Tracheal epithelial cell (primary cell): ENCODE results near the gene ADSS1. TPM values are rescaled to one million over a fixed set of nuclear protein-coding genes. Genes with fewer than 3 reads are reported as not detected.

Experiments
- total RNA-seq: library from RNA; depleted of rRNA; stranded (reverse); fragments of >200 nt; gene quantifications from 2 replicates; pipeline ENCODE4 v1.2.1, GENCODE V29; 2014

The ADSS1 gene
- total RNA-seq = 8.7 and 18.8 TPM in 2 replicates

GRCh38 chr14:104723651-104724406 is at the start of gene ADSS1:
TSS of gene ADSS1 (plus strand) at chr14:104724229. CDS start at chr14:104724271, 42 bp downstream.

GRCh38 chr14:104689109-104689880 is 34.7 kb upstream of the ADSS1 start, which contains the start of gene INF2:
TSS of gene INF2 (plus strand) at chr14:104689618. CDS start at chr14:104701366, 11,748 bp downstream.

GRCh38 chr14:104752735-104753527 is 28.9 kb downstream of the ADSS1 start, which contains the start of gene SIVA1:
TSS of gene SIVA1 (plus strand) at chr14:104753147. CDS start at chr14:104753202, 55 bp downstream.

GRCh38 chr14:104794993-104795780 is 71.2 kb downstream of the ADSS1 start, which contains the start of gene AKT1:
TSS of gene AKT1 (minus strand) at chr14:104795748. CDS start at chr14:104792643, 3,105 bp downstream.

Other genes starting within 250 kb of the ADSS1 start
- not detected in 2 replicates for gene C14orf180, start 144.5 kb upstream of the ADSS1 start, total RNA-seq
- gene TMEM179, start 119.5 kb upstream of the ADSS1 start, total RNA-seq = not detected in 2 replicates
- gene INF2, start 34.6 kb upstream of the ADSS1 start, total RNA-seq = 62.7 and 63.9 TPM in 2 replicates
- 123 and 133 TPM in 2 replicates for gene SIVA1, start 28.9 kb downstream of the ADSS1 start, total RNA-seq
- gene AKT1, start 71.5 kb downstream of the ADSS1 start, total RNA-seq = 138 and 168 TPM in 2 replicates
- gene ZBTB42, start 76.9 kb downstream of the ADSS1 start, total RNA-seq = 10.4 and 10.8 TPM in 2 replicates
- 36.0 and 49.9 TPM in 2 replicates for gene CEP170B, start 141.0 kb downstream of the ADSS1 start, total RNA-seq
- gene PLD4, start 200.7 kb downstream of the ADSS1 start, total RNA-seq = not detected in 2 replicates